Esophagus squamous epithelium (tissue), 4 donors: ENCODE results near the gene CACNG1.

Experiments used
- POLR2A ChIP-seq, 4 donors: fragments of 450-650 bp; IDR thresholded peaks; one replicate each; pipeline ENCODE4 v1.6.1; 2017; ENCODE audit warnings: antibody characterized with exemption in 4 of 4, mild to moderate bottlenecking in 4 of 4, moderate library complexity in 3 of 4
- TF ChIP-seq, protein P1 (sequence below), 6 experiments: fragments of 450-650 bp in 4 of 6; fragments of 200-600 bp in 2 of 6; sonication (generic) in 2 of 6; IDR thresholded peaks; one replicate each; pipeline ENCODE4 v1.5.1; 2016 to 2019; ENCODE audit warnings: antibody characterized with exemption in 6 of 6, mild to moderate bottlenecking in 4 of 6, moderate library complexity in 4 of 6

DNA sequence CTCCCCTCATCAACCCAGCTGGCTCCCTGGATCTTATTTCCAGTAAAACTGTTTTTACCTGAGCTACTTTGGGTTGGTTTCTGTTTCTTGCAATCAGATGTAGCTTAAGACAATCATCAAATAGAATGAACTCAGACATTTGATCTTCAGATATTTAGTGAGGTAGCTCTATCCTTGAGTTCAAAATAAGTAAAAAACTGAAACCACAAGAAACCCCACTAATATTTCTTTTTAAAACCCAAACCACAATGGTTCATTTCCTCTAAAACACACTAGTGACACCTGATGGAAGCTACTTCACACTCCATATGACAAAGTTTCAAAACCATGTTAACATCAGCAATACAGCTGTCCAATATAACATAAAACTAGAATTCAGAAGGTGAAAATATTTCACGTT is 37.8 kb downstream of the CACNG1 start:
- no peak for TF ChIP-seq POLR2A (IDR thresholded peaks at IDR 0.05)
- TF ChIP-seq, protein P1, sequence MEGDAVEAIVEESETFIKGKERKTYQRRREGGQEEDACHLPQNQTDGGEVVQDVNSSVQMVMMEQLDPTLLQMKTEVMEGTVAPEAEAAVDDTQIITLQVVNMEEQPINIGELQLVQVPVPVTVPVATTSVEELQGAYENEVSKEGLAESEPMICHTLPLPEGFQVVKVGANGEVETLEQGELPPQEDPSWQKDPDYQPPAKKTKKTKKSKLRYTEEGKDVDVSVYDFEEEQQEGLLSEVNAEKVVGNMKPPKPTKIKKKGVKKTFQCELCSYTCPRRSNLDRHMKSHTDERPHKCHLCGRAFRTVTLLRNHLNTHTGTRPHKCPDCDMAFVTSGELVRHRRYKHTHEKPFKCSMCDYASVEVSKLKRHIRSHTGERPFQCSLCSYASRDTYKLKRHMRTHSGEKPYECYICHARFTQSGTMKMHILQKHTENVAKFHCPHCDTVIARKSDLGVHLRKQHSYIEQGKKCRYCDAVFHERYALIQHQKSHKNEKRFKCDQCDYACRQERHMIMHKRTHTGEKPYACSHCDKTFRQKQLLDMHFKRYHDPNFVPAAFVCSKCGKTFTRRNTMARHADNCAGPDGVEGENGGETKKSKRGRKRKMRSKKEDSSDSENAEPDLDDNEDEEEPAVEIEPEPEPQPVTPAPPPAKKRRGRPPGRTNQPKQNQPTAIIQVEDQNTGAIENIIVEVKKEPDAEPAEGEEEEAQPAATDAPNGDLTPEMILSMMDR (IDR thresholded peaks at IDR 0.05): no peak
